HL-60/S4 (cell line): Measurements from ENCODE around the gene TRAPPC3.
"Not testable (repeated sequence)": the region's sequence is repeated elsewhere in the genome, so short reads cannot be mapped to it uniquely, and the experiment has no call there.

Experiments
- in situ Hi-C: fragments of 300-500 bp; cut with MboI; formaldehyde crosslinking; loops from 2 replicates; pipeline ENCODE4 v1.14.3; 2022; ENCODE audit warnings: low sequenced_read_pairs

Gene TRAPPC3

DNA sequence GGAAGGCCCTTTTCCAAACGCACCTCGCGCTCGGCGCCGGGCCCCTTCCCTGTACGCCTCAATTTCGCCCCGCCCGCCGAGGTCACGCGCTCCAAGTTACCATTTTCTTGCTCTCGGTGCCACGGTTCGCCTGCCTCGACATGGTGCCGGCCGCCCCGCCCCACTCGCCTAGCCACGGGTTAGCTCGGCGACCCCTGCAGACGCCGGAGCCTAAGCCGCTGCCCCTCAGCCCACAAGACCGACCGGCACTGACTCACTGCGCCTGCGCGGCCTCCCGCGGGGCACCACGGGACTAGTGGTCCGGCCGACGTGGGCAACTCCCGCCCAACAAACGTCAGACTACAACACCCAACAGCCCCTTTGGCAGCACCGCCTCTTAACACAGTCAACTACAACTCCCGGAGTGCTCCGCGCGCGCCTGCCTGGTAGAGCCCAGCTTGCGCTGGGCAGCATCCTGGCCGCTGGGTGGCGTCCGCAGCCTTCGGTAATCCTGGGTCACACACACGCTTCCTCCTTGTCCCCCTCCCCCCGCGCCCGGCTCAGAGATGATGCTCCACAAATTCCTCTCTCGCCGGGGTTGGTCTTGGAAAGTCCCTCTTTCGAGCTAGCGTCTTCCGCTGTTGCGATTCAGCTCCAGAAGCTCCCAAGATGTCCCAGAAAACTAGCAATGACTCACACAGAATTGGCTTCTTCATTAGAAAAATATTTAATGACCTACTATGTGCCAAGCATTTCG, at the start of gene TRAPPC3:
TSS of gene TRAPPC3 (minus strand) at position 250 of the 736 bp plus-strand sequence. CDS start at position 142, 108 bp downstream.
- in situ Hi-C loops, result no loop called here

DNA sequence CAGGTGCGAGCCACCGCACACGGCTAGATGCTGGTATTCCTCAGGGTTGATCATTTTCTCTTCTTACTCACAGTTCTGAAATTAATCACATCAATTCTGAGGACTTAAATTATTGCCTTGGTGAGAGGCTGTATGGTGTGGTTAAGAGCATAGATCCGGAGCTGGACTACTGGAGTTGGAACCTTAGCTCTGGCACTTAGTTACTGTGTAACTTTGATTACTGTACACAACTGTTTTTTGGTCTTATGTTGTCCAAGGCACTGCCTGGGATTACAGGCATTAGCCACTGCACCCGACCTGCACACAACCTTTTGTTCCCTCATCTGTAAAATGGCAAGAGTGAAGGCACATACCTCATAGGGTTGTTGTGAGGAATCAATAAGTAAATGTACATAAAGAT, 49.4 kb upstream of the TRAPPC3 start:
- in situ Hi-C loops, result no loop called here

DNA sequence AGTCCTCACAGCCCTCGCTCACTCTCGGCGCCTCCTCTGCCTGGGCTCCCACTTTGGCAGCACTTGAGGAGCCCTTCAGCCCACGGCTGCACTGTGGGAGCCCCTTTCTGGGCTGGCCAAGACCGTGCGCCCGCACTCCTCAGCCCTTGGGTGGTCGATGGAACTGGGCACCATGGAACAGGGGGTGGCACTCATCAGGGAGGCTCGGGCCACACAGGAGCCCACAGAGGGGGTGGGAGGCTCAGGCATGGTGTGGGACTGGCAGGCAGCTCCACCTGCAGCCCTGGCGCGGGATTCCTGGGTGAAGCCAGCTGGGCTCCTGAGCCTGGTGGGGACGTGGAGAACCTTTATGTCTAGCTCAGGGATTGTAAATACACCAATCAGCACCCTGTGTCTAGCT, 47.5 kb upstream of the TRAPPC3 start:
- in situ Hi-C loops, result not testable (repeated sequence)

DNA sequence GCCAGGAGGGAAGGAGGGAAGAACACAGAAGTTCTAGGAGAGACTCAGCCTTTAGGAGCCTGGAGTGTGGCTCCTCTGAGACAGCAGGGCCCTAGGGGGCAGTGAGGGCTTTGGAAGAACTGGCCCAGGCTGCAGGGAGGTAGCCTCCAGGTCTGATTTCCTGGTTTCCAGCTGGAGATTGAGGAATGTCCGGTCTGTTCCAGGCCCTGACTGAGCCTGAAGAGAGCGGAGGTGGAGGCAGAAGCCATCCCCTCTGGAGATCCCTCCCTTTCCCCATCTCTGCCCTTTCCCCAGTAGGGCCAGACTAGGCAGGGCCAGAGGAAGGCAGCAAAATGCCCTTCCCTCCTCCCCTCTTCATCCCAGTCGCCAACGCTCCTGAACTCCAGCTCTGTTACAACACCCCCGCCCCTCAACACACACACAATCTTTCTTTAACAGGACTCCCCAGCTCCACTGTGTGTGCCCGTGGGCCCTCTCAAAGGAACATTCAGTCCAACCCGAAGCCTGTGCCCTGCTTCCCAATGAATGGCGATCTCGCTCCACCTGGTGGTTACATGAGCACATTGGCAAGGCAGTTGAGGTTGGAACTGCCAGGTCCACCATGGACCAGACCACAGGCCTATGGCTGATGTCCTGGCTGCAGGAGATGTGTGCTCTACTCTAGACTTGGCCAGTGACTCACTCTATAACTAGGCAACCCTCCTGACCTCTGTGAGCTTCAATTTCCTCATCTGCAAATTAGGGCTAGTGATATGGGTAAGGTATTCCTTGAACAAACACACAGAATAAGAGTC, 38.7 kb upstream of the TRAPPC3 start:
- in situ Hi-C loops, result loop anchor here (5.0 kb wide), 1 partner anchor 36 kb away; no protein-coding TSS in a partner anchor

DNA sequence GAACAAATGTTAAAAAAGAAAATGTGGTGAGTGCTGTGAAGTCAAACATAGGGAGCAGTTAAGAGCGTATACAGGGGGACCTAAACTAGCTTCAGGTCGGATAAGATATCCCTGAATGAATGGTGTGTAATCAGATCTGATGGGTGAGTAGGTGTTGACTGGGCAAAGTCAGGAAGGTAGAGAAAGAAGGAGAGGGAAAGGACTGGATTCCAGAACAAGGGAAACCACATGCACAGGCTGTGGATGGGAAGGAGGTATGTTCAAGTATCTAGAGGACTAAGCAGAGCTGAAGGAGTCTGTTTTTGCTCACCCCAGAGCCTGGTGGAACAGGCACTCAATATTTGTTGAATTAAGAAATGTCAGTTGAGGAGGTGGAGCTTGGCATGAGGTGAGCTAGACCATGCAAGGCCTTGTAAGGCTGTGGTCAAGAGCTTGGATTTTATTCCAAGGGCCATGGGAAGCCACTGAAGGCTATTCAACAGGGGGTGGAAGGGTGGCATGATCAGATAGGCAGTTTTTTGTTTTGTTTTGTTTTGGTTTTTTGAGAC, 34.1 kb upstream of the TRAPPC3 start:
- in situ Hi-C loops, result no loop called here

DNA sequence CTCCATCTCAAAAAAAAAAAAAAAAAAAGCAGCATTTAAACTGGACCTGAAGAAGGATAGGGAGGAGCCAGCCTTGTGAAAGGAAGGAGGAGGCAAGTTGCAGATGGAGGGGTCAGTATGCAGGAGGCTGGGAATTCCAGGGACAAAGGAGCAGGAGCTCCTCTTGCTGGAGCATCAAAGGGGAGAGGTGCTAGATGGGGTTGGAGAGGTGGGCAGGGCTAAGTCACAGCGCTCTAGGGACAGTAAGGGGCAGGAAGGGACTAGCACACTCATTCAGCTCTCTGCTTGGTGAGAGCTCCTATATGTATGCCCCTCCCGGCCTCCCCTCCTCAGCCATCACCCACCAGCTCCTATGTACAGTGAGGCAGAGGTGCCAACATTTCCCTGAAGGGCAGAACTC, 33.4 kb upstream of the TRAPPC3 start:
- in situ Hi-C loops, result no loop called here

DNA sequence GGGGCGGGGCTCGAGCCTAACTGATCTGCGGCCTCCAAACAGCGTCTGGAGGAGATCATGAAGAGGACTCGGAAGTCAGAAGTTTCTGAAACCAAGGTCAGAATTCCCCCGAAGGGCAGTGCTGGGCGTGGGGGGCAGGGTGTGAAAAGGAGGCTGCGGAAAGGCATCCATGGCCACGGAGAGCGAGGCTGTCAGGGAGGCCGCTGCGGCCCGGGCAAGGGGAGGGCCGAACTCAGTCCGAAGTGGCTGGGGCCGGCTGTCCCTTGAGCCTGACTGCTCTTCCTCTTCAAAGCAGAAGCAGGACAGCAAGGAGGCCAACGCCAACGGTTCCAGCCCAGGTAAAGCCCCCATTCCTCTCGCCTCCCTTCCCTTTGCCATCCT, 29.9 kb upstream of the TRAPPC3 start:
- in situ Hi-C loops, result no loop called here

DNA sequence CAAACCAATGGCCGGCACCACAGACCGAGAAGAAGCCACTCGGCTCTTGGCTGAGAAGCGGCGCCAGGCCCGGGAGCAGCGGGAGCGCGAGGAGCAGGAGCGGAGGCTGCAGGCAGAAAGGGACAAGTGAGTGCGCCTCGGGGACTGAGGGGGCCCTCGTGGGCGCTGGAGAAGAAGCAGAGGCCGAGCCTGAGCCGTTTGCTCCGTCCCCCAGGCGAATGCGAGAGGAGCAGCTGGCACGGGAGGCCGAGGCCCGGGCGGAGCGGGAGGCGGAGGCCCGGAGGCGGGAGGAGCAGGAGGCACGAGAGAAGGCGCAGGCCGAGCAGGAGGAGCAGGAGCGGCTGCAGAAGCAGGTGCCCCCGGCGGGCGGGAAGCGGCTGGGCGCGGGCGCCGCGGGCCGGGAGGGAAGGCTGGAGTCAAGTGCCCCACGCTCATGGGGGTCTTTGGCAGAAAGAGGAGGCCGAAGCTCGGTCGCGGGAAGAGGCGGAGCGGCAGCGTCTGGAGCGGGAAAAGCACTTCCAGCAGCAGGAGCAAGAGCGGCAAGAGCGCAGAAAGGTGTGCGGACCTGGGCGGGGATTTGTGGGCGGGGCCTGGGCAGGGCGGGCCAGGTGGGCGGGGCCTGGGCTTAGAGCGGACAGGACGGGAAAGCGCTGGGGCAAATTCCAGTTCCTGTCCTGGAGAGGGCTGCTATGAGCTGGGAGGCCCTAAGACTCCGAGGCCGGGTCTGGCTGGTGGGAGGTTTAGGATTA, 29.4 kb upstream of the TRAPPC3 start:
- in situ Hi-C loops, result no loop called here

DNA sequence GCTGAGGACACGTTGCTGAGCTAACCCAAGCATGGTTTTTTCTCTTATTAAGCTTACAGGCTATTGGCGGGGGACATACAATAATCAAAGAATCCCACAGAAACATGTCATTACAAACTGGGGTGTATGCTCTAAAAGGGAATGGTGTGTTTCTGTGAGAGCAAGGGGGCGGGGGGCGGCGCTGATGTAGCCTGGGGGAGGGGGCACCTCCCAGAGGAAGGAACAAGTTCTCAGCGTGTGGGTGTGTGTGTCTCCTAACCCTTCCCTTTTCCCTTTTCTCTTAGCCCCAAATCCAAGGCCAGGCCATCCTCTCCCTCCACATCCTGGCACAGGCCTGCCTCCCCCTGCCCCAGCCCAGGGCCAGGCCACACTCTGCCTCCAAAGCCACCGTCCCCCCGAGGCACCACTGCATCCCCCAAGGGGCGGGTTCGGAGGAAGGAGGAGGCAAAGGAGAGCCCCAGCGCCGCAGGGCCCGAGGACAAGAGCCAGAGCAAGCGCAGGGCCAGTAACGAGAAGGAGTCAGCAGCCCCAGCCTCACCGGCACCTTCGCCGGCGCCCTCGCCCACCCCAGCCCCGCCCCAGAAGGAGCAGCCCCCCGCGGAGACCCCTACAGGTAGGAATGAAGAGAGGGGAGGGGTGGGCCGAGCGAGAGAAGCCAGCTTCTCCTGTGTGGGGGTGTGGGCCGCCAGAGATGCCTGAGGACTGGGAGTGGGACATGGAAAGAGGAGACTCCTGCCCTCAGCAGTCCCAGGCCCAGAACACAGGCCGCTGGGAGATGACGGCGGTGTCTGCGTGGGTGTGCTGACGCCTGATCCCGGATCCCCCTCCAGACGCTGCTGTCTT, 28.5 kb upstream of the TRAPPC3 start:
- in situ Hi-C loops, result no loop called here

DNA sequence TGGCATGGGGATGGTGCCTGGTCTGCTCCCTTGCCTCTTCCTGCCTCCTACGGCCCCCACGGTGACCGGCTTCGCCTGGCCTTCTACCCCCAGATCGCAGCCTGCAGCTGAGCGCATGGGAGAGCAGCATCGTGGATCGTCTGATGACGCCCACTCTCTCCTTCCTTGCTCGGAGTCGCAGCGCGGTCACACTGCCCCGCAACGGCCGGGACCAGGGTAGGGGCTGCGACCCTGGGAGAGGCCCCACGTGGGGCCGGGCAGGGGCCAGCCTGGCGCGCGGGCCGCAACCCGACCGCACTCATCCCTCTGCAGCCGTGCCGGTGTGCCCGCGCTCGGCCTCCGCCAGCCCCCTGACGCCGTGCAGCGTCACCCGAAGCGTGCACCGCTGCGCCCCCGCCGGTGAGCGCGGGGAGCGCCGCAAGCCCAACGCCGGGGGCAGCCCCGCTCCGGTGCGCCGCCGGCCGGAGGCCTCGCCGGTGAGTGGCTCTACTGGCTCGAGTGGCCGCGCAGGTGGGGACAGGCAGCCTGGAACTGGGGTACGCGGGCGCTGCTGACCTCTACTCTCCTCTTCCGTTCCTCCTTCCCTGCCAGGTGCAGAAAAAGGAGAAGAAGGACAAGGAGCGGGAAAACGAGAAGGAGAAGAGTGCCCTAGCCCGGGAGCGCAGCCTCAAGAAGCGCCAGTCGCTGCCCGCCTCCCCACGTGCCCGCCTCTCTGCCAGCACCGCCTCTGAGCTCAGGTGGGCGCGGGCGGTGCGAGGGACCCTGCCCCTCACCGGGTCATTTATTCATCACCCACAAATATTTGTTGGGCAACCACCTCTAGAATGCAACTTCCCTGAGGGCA, 27.0 kb upstream of the TRAPPC3 start:
- in situ Hi-C loops, result no loop called here

DNA sequence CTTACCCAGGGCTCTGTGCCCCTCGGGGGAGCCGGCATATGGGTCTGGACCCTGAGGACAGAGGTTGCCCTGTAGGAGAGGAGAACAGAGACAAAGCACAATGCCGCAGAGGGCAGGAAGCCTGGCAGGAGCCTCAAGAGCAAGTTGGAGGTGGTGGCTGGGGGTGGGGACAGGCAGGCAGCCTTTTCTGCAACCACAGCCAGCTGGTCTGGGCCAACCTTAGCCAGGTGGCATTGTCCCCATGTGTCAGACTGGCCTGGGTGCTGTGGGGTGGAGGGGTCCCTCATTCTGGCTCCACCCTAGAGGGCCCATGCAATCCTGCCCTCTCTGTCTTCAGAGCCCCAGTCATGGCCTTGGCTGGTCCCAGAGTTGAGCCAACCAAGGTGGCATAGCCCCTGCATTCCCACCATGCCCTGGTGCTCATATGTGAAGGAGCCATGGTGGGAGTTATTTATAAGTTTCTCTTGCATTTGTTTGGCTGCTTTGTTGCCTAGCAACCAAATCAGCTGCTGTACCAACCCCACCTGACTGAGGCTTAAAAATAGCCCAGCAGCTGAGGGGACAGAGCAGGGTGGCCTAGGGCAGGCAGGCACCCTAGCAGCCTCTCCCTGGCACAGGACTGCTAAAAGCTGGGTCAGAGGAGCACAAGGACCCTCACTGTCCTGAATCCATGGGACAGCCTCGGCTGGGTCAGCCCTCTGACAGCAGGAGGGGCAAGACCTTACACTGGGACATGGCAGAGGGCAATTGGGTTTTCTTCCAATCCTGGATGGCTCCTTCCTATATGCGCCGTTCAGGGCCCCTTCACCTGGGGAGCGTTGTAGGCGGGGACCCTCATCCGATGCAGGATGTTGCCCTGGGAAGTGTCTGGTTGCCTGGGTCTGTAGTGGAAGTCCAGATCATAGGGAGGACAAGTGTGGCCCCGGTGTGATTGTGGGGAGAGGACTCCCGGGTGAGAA, 26.1 kb upstream of the TRAPPC3 start:
- in situ Hi-C loops, result no loop called here

DNA sequence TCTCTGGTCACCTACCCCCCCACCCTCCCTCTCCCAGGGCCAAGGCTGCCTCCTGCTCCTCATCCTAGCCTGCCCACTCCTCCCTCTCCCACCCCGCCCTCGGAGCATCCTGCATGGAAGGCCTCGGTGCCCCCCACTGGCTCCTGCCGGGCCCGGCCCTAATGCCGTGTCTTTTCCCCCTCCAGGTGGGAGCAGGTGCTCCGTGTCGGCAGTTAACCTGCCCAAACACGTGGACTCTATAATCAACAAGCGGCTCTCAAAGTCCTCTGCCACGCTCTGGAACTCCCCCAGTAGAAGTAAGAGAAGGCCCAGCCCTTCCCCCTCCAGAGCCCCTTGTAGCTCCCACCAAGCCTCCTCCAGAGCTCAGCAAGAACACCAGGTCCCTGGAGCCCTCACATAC, 25.4 kb upstream of the TRAPPC3 start:
- in situ Hi-C loops, result no loop called here

DNA sequence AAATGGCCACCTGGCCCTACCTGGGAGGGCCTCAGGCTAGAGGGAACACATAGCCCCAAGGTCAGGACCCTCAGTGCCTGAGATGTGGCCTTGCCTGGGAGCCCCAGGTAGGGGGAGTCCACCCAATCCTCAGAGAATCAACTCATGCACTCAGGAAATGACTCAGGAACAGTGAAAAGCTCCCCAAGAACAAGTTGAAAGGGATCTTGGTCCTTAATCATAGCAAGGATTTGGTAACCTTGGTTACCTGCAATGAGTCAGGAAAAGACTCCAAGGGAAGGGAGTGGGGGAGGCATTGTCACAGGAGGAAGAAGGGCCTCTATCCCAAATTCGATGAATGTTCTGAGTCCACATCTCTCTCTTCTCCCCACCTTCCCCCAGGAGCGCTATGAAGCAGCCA, 23.7 kb upstream of the TRAPPC3 start:
- in situ Hi-C loops, result no loop called here

DNA sequence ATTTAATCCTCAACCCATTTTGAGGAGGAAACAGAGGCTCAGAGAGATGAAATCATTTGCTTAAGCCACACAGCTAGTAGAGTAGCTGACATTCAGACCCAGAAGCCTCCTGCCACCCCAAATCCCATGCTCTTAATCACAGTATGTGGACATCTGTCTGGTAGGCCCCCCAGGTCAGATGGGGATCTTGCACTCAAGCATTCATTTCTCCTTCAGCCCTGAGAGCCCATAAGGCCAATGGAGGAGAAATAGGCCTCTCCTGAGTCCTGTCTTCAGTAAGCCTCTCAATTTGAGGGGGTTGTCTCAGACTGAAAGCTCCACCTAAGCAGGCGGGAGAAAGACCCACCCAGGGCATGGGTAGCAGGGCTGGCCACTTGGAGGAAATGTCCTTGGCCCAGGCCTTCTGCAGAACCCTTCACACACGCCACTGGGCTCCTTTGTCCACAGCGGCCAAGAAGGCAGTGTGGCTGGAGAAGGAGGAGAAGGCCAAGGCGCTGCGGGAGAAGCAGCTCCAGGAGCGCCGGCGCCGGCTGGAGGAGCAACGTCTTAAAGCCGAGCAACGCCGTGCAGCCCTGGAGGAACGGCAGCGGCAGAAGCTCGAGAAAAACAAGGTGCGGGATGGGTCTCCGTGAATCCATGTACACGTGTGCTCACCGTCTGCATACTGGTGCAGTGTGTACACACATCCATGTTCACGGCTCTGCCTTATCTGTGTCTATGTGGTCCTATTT, 22.9 kb upstream of the TRAPPC3 start:
- in situ Hi-C loops, result no loop called here

DNA sequence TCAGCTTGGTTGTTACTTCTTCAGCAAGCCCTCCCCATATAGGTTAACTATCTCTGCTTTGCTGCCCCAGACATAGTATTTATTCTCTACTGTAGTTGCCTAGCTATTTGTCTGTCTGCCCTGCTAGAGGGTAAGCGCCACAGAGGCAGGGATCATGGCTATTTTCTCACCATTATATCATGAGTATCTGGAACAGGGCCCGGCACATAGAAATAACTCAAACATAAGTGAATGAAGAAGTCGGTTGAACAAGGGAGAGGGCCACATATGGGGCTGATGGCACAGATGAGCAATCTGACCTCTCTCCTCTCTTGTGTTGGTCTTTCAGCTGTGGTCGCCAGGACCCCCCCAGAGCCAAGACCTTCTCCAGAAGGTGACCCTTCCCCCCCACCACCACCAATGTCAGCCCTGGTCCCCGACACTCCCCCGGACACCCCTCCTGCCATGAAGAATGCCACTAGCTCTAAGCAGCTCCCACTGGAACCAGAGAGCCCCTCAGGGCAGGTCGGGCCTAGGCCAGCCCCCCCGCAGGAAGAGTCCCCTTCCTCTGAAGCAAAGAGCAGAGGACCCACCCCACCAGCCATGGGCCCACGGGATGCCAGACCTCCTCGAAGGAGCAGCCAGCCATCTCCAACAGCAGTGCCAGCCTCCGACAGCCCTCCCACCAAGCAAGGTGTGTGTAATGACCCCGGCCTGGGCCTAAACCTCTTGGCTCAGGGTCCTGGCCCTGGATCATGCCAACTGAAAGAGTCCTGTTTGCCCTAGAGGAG, 21.5 kb upstream of the TRAPPC3 start:
- in situ Hi-C loops, result no loop called here

DNA sequence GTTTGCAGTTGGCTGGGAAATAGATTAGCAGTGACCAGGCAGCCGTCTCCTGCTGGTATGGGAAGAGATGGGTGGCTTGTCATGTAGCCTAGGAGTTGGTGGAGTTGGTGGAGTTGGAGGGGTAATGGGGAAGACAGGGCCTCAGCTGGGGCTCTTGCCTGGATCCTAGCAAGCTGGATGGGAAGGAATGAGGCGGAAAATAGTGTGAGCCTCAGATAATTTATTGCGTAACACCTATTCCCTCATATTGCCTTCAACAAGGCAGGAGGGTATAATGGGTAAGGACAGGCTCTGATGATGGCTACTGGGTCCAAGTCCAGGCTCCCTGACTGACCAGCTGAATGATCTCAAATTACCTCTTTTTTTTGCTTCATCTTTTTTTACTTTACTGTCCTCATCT, 19.2 kb upstream of the TRAPPC3 start:
- in situ Hi-C loops, result no loop called here
